AG08396 (cell line): ENCODE data around the gene ZDHHC13.
"Not testable (repeated sequence)": the region's sequence is repeated elsewhere in the genome, so short reads cannot be mapped to it uniquely, and the experiment has no call there.

Experiments used
- DNase-seq: peaks from one replicate; pipeline ENCODE4 v3.0.0; 2012; ENCODE audit warnings: low spot score, mixed read lengths

ZDHHC13 gene

DNA sequence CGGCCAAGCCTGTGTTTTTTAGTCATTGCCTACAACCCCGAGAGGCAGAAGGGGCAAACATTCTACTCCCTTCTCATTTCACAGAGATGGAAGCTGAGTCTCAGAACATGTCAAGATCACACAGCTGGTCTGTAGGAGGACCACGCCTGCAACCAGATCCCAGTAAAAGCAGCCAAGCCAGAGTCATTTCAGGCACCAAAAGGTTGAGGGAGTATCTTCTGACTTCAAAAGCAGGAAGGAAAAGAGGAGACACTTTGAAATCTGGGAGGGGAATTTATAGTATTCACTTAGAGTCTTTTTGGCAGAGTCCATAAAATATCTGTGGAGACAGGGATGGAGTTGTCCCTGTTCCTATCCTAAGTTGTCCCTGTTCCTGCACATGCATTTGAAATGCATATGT is 17.9 kb upstream of the ZDHHC13 start:
- no peak for DNase-seq

DNA sequence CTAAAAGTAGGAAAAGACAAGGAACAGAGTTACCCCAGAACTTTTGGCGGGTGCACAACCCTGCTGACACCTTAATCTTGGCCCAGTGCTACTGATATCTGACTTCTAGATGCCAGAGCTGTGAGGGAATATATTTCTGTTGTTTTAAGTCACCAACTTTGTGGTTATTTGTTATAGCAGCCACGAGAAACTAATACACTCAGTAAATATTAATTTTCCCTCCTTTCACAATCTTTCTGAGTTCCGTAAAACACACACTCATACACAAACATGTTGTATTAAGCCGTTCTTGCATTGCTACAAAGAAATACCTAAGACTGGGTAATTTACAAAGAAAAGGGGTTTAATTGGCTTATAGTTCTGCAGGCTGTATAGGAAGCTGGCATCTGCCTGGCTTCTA is 16.1 kb upstream of the ZDHHC13 start:
- no peak for DNase-seq

DNA sequence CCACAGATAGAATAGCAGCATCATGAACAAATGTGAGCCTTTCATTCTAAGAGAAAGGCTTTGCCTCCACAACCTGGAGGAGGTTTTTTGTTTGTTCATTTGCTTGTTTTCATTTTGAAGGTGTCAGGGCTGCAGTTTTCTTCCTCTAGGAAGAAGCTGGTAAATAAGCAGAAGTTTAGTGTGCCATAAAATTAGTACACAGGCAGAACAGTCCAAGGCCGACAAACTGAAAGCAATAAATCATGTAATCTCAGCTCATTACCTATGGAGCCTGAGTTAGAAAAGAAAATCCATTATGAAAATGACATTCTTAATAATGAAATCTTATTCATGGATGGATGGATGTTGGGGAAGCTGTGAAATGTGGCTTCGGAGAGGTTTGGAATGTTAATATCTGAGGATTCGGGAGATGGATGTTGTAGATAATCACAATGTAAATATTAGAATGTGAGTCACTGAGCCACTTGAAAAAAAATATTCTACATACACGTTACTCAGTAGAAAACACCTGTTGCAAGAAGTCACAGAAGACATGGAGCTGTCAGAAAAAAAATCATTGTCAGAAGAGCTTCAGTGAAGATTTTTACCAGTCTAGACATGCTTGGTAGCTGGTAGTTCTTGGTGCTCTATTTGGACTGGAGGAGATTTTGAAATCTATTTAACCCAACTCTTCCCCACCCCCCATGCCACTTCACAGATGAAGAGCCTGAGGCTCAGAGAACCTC is 15.0 kb upstream of the ZDHHC13 start:
- DNase-seq, result no peak

DNA sequence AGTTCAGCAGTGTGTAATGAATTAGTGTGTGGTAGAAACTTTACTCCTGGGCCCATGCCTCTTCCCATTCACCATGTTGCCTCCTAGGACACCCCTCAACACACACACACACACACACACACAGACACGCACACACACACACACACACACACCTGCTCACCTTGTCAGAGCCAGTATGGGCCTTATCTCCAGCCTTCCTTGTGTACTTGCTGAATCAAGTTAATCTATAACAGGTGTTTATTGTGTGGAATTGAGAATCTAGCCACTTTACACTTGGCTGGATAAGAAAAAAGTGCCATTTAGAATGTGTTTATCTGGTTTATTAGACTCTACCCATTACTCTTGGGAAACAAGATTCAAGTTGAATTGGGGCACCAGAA is 14.5 kb upstream of the ZDHHC13 start:
- no peak for DNase-seq

DNA sequence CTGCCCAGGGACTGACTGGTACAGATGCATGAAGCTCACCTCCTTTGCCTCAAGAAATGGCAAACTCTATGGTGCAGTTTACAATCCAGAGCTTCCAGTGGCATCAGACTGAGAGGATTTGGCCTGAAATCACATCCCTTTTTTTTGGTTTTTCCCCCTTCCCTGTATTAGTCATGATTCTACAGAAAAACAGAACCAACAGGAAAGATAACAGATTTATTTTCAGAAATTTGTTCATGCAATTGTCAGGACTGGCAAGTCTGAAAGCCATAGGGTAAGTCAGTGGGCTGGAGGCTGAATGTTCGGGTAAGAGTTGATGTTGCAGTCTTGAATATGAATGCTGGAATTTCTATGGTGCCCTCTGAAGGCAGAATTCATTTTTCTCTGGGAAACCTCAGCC is 12.0 kb upstream of the ZDHHC13 start:
- no peak for DNase-seq

DNA sequence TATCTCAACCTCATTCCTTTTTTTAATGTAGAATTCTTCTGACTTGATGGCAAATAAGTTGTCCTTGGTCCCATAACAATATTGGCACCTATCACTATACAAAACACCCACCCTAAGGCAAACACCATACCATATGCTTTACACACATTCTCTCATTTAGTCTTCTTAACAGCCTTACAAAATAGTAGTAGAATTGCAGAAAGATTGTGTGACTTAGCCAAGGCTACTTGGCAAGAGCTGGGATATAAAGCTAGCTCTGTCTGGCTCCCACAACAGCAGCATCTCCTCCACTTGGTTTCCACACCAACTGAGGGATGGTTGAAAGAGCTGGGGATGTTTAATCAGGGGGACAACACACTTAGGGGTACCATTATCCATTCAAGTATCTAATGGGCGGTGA is 9.8 kb upstream of the ZDHHC13 start:
- no peak for DNase-seq

DNA sequence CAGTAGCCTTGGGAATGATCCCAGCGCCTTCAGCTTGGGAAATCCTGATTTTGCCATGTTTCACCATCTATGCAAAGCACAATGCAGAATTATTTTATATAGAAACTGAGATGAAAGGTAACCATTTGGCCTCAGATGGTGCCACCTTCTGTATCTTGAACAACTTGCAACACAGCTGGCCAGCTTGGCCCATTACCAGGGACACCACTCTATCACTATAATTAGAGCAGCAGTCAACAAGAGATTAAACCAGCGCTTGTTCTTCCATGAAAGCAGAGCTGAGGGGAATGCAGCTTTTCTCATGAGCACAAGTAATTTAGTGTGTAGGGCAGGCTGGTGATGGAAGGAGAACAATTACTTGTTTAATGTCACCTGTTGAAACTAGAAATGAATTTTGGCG is 6.7 kb upstream of the ZDHHC13 start:
- DNase-seq, result no peak

DNA sequence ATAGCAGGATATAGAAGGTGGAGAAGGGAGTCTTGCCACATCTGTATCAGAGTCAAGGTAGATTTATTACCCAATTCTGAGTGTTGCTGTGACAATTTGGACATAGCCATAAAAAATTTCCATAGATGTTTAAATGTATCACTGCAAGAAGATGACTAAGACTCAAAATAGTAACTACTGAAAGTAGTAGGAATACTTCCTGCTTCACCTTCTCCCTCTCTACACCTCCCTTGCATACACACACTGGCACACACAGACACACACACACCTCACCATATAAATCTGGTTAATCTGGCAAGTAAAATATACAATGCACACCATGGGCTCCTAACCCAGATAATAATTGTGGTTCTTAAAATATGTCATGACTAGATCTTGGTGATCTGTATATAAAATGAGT is 5.2 kb upstream of the ZDHHC13 start:
- no peak for DNase-seq

DNA sequence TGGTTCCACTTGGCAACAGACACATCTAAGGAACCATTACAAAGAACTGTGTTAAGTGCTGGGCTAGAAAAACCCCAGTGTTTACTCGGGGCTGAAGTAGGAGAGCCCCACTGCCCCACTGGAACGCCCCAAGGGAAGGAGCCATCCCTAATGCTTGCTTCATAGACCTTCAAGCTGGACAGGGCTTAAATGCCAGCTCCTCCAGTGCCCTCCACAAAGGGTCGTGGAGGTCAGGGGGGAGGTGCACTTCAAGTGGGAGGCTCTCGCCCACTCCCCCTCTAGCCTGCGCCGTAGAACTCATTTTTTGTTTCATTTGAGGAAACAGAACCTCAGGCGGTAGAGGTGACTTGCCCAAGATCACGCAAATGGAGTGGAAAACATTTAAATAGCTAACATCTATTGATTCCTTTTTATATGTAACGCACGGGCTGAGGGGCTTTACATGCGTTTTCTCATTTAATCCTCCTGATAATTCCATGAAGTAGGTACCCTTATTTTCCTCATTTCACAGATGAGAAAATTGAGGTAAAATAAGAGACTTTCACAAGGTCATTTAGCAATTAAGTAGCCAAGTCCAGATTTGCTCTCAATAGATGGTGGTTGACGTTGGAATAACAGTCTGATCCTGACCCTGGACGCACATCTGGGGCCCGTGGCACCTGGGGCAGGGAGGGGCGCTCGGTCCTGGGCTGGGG is 545 bp upstream of the ZDHHC13 start:
- DNase-seq, result no peak

DNA sequence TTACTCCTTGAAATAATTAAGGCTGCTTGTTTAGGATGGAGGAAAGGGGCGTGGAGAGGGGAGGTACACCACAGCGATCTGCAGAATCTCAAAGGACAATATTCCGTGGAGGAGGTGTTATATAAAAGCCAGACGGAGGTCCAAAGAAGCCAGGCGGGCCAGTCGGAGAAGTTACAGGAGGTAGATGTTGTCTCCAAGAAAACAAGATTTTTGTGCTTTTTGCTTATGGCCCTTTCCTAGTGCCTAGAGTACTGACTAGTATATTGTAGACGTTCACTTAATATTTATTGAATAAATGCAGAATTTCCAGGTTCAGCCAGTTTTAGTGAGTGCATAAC is 761 bp downstream of the ZDHHC13 start:
- DNase-seq, result no peak

DNA sequence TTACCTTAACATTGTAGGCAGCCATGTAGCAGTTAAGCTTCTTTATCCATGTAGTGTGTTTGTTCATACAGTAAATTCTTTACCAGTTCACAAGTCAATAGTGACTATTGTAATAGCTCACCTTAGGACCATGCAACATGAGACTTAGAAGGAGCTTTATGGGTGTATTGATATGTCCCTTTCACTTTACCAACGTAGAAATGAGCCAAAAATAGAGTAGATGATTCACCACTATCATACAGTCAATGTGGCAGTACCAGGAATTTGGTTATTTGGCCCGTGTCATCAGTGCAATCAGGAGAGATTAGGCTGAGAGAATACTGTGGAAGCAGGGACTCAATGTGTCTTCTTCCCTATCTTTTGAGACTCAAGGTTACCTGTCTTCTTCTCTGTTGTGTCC is 4.7 kb downstream of the ZDHHC13 start:
- DNase-seq, result no peak

DNA sequence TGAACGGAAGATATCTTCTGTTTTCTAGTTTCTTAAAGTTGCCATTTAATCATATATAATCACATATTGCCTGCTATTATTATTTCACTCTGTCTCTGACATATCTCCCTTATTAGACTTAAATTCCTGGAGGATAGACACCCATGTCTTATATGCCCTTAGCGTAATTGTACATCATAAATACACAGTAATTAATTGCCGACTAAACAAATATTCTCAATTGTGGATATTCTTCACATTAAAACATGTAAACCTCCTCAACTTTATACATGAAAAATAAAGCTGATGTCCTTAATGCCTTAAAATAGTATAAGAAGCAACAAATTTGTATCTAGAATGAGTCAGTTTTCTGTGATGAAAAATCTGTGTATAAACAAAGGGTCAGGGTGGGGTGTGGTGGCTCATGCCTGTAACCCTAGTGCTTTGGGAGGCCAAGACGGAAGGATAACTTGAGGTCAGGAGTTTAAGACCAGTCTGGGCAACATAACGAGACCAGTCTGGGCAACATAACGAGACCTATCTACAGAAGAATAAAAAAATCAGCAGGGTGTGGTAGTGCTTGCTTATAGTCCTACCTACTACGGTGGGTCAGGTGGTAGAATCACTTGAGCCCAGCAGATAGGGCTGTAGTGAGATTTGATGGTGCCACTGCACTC is 6.1 kb downstream of the ZDHHC13 start:
- no peak for DNase-seq

DNA sequence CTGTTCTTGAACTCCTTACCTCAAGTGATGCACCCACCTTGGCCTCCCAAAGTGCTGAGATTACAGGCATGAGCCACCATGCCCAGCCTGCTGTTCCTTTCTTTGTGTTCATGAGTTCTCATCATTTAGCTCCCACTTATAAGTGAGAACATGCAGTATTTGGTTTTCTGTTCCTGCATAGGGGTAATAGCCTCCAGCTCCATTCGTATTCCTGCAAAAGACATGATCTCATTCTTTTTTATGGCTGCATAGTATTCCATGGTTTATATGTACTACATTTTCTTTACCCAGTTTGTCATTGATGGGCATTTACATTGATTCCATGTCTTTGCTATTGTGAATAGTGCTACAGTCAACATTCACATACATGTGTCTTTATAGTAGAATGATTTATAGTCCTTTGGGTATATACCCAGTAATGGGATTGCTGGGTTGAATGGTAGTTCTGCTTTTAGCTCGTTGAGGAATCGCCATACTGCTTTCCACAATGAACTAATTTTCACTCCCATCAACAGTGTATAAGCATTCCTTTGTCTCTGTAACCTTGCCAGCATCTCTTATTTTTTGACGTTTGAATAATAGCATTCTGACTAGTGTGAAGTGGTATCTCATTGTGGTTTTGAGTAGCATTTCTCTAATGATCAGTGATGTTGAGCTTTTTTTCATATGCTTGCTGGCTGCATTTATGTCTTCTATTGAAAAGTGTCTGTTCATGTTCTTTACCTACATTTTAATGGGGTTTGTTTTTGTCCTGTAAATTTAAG is 9.8 kb downstream of the ZDHHC13 start:
- DNase-seq, result not testable (repeated sequence)

DNA sequence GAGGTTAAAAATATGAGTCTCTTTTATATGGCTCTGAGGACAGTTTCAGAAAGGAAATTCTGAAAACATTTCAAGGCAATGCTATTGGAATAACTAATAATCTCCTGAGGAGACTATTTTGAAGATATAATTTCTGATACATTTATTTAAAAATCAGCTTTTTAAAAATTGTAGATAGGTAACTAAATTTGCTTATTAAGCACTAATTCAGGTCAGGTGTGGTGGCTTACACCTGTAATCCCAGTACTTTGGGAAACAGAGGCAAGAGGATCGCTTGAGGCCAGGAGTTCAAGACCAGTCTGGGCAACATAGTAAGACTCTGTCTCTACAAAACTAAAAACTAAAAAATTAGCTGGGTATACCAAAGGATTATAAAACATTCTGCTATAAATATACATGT is 17.0 kb downstream of the ZDHHC13 start:
- no peak for DNase-seq

DNA sequence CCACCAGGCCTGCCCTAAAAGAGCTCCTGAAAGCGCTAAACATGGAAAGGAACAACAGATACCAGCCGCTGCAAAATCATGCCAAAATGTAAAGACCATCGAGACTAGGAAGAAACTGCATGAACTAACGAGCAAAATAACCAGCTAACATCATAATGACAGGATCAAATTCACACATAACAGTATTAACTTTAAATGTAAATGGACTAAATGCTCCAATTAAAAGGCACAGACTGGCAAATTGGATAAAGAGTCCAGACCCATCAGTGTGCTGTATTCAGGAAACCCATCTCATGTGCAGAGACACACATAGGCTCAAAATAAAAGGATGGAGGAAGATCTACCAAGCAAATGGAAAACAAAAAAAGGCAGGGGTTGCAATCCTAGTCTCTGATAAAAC is 19.9 kb downstream of the ZDHHC13 start:
- DNase-seq, result not testable (repeated sequence)

DNA sequence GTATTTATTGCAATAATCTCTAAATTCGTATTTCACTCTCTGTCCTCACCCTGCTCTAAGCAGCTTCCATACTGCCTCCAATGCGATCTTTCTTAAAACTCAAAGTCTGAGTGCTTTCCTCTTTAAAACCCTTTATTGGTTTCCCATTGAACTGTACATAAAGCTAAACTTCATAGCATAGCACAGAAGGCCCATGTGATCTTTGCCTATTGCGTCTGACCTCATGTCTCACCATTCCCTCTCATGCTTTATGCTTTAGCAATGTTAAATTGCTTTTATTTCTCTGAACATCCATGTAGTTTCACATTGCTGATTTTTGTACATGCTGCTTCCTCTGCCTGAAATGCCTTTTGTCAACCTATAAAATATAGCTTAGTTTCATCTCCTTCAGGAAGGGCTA is 28.4 kb downstream of the ZDHHC13 start:
- DNase-seq, result no peak

DNA sequence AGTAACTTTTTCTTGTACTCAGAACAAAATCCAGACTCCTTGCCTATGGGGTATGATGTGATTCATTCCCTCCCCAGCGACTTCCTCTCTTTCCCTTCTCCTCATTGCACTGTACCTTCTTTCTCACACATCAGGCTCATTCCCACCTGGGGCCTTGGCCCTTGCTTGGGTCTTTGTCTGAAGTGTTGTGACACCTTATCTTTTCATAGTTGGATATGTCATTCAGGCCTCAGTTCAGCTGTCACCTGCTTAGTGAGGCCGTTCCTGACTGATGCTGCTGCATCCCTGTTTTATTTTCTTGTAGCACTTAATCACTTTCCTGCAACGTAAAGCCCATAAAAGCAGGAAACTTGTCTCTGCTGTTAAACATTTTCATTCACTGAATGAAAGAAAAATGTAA is 39.9 kb downstream of the ZDHHC13 start:
- DNase-seq, result no peak

DNA sequence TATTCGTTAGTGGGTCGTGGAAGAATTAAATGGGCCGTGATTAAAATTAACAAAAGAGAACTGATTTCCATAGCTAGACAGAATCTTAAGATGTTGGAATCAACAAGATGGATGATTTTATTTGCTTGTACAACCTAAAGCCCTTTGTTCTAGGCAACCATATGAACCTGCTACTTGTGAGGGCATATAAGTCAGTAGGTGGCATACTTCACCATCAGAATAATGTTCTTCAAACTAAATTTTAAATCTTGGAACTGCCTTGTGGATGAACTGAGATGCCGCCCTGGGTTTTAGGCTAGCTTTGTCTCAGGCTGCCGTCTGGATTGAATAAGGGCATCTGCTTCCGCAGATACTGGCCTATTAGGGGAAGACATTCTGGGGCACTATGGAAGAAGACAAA is 43.9 kb downstream of the ZDHHC13 start:
- no peak for DNase-seq

DNA sequence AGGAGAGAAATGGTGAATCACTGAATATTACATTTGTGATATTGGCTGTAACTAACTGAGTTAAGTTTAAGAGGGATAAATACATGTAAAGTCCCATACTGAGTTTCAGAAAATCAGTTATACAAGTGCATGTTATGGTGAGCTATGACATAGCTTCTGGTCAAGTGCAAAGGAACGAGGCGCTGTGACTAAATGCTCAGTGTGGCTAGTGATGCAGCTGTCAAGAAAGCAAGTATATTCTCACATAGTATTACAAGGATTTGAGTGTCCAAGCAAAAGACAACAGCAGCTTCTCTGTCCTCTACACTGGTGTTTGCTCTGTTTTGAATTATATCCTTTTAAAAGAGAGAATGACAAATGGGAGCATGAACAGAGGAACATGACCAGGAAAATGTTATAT is 44.7 kb downstream of the ZDHHC13 start:
- no peak for DNase-seq

DNA sequence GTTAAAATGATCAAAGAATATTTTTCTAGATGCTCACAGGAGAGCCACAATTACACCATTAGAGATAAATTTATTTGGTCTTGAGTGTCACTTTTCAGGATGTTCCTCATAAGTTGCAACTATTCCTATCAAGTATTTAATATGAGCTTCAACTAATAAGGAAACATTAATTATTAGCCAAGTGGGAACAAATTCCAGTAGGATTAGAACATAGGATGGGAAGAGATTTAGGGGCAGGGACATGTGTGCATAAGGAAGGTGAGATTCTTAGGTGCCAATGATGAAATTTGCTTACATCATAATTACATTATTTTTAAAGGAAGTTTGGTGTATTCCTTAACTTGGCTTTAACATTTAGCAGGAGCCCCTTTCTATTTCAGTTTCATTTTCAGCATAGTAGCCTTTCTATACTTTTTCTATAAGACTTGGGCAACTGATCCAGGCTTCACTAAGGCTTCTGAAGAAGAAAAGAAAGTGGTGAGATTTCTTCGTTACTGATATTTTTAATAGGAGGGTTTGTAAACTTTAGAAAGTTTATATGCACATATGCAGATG is 46.1 kb downstream of the ZDHHC13 start:
- DNase-seq, result no peak

DNA sequence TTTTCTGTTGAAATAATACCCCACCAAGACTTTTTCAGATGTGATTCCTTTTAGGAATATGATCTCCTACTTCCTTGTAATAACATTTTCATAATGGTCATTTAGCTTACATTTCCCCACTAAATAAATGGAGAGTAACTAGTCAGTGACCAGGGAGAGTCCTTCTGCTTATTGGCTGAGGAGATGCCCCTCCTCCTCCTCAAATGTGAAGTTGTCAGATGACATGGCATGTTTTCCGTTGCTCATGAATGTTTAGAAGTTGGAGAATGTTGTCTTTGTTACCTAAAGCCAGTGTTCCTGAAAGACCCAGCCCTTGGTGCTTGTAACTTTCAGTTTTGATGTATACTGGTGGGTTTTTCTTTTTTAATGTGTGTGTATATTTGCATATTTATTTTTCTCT is 46.6 kb downstream of the ZDHHC13 start:
- DNase-seq, result no peak

DNA sequence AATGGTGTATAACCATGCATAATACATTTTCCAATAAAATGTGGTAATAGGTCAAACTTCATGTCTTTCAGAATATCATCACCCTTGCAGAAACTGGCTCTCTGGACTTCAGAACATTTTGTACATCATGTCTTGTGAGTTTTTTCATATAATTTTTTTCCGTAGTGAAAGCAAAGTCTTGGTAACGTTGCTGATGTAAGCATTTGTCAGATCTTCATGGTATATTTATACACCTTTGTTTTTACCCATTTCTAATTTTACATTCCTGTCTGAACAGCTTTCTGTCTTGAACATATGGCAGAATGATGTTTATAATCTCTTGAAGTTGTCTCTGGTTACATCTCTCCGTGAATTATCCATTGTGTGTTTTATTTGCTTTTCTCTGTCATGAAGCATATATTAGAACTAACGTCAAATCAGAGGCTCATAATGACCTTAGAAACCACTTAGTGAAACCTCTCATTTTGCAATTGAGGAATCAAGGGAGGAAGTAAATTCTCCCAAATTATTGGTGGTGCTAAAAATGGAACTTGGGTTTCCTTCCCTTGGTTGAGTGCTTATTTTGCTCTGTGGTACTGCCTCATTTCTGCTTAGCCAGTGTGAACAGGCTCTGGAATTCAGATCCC is 47.4 kb downstream of the ZDHHC13 start:
- DNase-seq, result no peak
